ENCODE data around the gene MRPL54.

DNA sequence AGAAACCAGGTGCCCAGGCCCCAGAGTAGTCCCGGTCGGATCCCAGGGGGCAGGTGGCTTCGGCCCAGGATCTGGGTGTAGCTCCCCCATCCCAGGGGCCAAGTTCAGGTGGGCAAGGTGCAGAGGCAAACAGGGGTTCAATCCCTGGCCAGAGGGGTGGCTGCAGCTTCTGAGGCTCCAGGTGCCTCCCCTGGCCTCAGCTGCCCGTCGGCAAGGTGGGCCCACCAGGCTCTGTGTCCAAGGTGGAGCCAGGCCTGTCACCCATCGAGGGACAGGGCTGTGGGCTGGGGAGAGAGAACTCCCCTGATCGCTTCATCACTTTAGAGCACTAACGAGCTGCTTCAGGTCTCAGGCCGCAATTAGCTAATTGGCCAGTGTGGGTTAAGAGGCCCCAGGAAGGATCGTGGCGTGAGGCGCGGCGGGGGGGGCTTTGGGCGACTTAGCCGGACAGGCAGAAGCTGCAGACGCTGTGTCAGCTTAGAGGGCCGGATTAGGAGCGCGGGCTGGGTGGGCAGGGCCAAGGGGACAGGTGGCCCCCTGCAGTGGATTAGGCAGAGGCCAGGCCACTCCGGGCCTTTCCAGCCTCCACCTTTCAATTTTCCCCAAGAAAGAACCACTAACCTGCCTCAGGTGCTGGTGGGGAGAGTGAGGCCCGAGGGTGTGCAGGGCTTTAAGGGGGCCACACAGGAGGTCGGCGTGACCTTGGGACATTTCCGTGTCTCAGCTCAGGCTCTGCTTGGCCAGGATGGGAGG is 12.3 kb downstream of the MRPL54 start:
- TF ChIP-seq ARNTL (CRISPR knock-in tag; IDR thresholded peaks at IDR 0.05; ENCODE audit: borderline replicate concordance, low read depth) (no peak), ZNF565 (CRISPR knock-in tag; conservative IDR thresholded peaks at IDR 0.05; ENCODE audit: low read depth) (no peak), GLIS3 (CRISPR knock-in tag; IDR thresholded peaks at IDR 0.05) (no peak), OSR1 (CRISPR knock-in tag; IDR thresholded peaks at IDR 0.05) (no peak), ESRRG (CRISPR knock-in tag; IDR thresholded peaks at IDR 0.05) (no peak), ZNF8 (CRISPR knock-in tag; IDR thresholded peaks at IDR 0.05) (no peak), ISL1 (CRISPR knock-in tag; IDR thresholded peaks at IDR 0.05) (no peak)
- TF ChIP-seq, protein P1, sequence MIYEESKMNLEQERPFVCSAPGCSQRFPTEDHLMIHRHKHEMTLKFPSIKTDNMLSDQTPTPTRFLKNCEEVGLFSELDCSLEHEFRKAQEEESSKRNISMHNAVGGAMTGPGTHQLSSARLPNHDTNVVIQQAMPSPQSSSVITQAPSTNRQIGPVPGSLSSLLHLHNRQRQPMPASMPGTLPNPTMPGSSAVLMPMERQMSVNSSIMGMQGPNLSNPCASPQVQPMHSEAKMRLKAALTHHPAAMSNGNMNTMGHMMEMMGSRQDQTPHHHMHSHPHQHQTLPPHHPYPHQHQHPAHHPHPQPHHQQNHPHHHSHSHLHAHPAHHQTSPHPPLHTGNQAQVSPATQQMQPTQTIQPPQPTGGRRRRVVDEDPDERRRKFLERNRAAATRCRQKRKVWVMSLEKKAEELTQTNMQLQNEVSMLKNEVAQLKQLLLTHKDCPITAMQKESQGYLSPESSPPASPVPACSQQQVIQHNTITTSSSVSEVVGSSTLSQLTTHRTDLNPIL (CRISPR knock-in tag; IDR thresholded peaks at IDR 0.05; ENCODE audit: low read depth), result no peak
